ENCODE data around the gene FASTKD1.

The FASTKD1 gene

GRCh38 chr2:169561364-169561763 lies 12.3 kb downstream of the FASTKD1 start (continued):
- TF ChIP-seq MEIS1 (CRISPR knock-in tag; IDR thresholded peaks at IDR 0.05; ENCODE audit: borderline replicate concordance) (no peak), ZNF121 (tag by site-specific recombination; IDR thresholded peaks at IDR 0.05) (no peak), ZNF2 (tag by site-specific recombination; IDR thresholded peaks at IDR 0.05) (no peak), ATF2 (tag by site-specific recombination; IDR thresholded peaks at IDR 0.05; ENCODE audit: low read depth) (no peak)

GRCh38 chr2:169546756-169547155 lies 26.9 kb downstream of the FASTKD1 start:
- ChIA-PET POLR2A (no interaction called here), CTCF (no interaction called here)
- Histone ChIP-seq H3K4me3 (ENCODE audit: low read depth, low read length) (no peak overlapping the region), H3K36me3 (ENCODE audit: control insufficient read depth in 2 of 2, insufficient read depth in 1 of 2, low read length in 2 of 2) (peaks cover 16 to 52% of the 10 kb centered on the region in 2 experiments), H3K4me1 (ENCODE audit: control insufficient read depth, insufficient read depth, low read length) (no peaks in the 10 kb centered on the region), H3K27ac (ENCODE audit: extremely low read depth, low read depth, low read length) (no peak overlapping the region), H3K9me3 (ENCODE audit: control insufficient read depth, insufficient read depth, low read depth, low read length) (no peaks in the 10 kb centered on the region)
- TF ChIP-seq ZNF26 (tag by site-specific recombination; IDR thresholded peaks at IDR 0.05) (no peak), ZNF18 (tag by site-specific recombination; IDR thresholded peaks at IDR 0.05) (no peak), ZNF324 (tag by site-specific recombination; IDR thresholded peaks at IDR 0.05) (no peak), ZNF416 (tag by site-specific recombination; IDR thresholded peaks at IDR 0.05) (no peak), ZNF521 (tag by site-specific recombination; IDR thresholded peaks at IDR 0.05) (no peak), ZNF555 (tag by site-specific recombination; conservative IDR thresholded peaks at IDR 0.05) (no peak), ZNF692 (tag by site-specific recombination; IDR thresholded peaks at IDR 0.05) (no peak), ZNF133 (tag by site-specific recombination; IDR thresholded peaks at IDR 0.05) (no peak), SALL2 (tag by site-specific recombination; IDR thresholded peaks at IDR 0.05; ENCODE audit: borderline replicate concordance) (no peak), ZNF174 (tag by site-specific recombination; IDR thresholded peaks at IDR 0.05) (no peak), TCF7L2 (IDR thresholded peaks at IDR 0.05; ENCODE audit: borderline replicate concordance, low read depth, low read length) (no peak), ZNF48 (tag by site-specific recombination; IDR thresholded peaks at IDR 0.05) (no peak), ZNF223 (tag by site-specific recombination; IDR thresholded peaks at IDR 0.05) (no peak), ZNF677 (tag by site-specific recombination; IDR thresholded peaks at IDR 0.05) (no peak), MYNN (tag by site-specific recombination; IDR thresholded peaks at IDR 0.05; ENCODE audit: borderline replicate concordance) (no peak), HOXA7 (CRISPR knock-in tag; IDR thresholded peaks at IDR 0.05; ENCODE audit: borderline replicate concordance) (no peak), SP3 (tag by site-specific recombination; IDR thresholded peaks at IDR 0.05) (no peak), ZNF202 (tag by site-specific recombination; IDR thresholded peaks at IDR 0.05; ENCODE audit: borderline replicate concordance) (no peak), ZNF704 (tag by site-specific recombination; IDR thresholded peaks at IDR 0.05) (no peak)

Data from HEK293 (cell line).